HG02840 (cell line): ENCODE data around the gene PAX3.

Experiments used
- ATAC-seq: cut with Tn5 transposase; IDR thresholded peaks from one replicate; pipeline ENCODE4 v1.9.1; 2021; ENCODE audit warnings: mild to moderate bottlenecking, moderate library complexity, moderate number of reproducible peaks; ENCODE audit not compliant: unreplicated experiment, low FRiP score

PAX3 gene

DNA sequence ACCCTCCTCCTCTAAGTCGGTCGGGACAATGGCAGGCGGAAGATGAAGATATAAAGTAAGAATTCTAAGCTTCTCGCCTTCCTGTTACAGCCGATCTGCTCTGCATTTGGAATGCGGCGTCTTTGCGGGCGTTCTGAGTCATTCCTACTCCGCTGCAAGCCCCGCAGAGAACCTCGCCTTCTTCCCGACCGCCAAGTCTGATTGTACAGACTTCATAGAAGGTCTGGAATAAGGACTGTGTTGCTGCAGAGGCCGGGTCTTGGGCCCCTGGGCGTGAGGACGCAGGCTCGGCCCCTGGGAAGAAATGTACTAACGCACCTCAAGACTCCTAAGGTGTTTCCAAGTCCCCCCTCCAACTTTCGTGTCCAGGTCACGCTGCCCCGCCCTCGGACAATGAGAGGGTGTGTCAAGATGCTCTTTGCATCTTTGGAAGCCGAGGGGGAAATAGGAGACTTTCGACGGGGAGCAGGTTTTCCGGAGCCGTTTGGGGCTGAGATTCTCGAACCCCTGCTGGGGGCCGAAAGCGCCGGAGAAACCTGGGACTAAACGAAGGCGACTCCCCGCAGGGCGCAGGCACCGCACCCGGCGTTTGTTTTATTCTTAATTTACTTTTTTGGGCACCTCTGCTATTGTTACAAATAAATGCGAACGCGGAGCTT is 12.7 kb upstream of the PAX3 start:
- ATAC-seq: no peak

DNA sequence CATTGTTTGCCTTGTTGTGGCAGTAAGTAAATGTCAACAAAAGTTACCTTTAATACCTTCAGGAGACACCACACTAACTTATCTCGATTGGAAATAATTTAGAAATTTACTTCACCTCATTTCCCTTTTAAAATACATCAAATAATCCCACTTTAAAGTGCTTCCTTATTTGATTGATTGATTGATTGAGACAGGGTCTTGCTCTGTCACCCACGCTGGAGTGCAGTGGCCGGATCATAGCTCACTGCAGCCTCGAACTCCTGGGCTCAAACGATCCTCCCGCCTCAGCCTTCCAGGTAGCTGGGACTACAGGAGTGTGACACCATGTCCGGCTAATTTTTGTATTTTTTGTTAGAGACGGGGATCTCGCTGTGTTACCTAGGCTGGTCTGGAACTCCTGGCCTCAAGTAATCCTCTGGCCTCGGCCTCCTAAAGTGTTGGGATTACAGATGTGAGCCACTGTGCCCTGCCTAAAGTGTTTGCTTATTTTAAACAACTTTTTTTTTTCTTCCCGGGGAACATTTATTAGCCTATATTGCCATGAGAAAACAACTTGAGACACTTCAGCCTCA is 12.0 kb upstream of the PAX3 start:
- no peak for ATAC-seq

DNA sequence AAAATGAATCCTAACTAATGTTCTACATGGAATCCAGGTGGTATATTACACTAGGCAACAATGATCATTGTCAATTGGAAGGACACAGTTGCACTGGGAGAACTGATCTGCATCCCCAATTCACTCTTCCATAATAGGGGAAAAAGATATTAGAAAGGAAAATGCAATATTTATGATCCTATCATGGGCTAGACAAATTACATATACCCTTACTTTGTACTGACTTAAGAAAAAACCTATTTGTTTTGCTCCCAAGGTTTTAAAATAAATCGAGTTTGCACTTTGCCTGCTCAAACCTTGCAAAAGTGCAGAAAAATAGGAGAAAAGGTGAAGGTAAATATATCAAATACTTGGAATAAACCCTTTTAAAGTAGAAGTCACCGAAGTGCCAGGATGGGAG is 11.0 kb upstream of the PAX3 start:
- ATAC-seq: no peak

DNA sequence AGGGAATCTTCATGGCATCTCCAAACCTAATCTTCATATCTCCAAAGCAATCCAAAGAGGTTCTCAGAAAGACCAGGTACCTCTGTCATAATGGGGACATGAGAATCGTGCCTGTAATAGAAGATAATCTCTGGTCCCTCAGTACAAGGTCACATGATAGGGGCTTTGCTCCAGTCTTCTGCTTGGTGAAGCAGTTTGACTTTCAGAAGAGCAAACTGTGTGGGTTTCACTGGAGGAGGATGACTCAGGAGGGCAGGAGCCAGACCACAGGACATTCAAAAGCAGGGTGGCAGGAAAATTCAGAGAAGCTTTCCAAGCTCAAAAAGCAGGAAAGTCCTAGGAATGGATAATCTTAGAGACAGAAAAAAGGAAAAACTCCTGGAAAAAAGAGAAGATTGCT is 10.6 kb upstream of the PAX3 start:
- no peak for ATAC-seq

DNA sequence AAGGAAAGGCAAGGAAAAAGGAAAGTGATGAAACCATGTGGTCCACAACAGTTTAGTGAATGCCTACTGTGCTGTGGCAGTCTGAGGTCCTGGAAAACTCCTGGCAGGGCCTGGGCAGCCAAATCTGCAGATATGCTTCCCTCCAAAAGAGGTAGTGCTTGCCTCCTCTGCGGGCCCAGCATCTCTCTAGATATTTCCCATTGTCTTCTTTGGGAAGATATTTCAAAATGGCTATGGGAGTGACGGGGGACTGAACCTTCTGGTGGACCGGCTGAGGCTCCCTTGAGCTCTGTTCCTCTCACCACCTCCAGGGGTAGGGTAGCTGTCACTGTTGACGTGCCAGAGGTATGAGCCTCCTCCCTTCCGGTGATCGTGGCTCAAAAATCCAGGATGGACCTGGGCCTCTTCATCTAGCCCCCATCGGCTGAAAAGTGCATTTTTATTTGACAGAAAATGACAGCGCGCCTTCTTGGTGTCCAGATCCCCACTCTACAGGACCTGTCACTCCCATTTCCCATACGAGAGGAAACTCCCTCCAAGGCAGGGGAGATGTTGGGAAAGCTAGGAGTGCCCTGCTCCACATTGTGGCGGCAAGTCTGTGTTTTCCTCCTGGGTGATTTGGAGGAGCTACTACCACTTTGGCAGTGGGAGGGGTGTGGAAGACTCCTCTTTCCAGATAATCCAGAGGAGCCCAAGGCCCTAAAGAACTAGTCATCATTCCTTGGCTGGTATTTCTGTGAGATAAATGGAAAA is 9.4 kb upstream of the PAX3 start:
- ATAC-seq: no peak

DNA sequence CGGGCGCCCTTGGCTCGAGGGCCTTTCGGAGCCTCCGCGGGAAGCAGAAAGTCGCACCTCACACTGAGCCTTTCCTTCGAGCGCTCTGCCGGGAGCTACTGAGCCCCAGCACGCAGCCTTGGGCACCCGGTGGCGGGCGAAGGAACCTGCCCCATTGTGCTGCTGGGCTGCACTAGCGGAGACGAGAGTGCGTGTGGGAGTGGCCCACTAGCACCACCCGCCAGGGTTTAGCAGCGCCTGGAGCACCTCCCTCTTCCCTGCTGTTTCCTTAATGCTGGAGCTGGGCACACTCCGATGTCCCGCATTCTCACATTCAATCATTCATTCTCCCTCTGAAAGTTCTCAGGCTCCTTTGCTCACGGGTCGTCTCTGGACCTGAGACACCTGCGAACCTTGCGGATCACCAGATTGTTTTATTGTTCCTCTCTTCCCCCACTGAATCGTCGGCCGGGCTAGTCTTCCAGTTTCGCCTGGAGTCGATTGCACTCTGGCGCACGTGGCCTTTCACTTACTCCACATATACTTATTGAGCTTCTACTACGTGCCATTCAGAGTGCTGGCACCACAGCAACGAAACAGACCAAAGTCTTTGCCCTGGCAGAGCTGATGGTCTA is 8.5 kb upstream of the PAX3 start:
- ATAC-seq: no peak

DNA sequence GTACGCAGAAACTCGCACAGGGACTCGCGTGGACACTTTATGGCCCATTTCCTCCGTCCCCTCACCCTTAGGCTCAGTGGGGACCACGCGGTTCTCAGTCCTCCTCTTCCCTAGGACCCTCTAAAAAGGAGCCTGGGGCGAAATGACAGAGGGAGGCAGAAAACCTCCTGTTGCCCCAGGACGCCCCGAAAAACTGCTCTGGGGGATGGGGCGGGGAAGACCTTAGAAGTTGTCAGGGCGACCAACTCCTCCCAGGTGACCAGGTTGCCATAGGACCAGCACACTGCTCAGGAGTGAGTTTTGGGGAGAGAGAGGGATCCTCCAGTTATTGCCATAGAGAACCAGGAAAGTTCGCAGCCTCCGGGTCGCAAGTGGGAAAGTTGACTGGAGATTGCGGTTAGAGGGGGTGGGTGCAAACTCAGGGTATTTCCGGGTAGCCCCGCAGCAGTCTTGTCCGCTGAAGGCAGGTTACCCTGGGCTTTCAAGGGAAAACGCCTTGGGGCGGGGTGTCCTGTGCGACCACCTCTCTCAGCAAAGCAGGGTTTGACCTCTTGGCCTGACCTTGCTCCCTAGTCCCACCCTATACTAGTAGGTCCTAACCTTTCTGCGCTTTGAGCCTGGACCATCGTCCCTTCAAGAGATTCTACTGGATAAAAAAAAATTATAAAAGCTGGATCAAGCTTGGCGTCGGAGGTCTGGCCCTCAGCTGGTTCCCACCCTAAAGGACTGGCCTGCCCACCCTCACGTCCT is 7.8 kb upstream of the PAX3 start:
- no peak for ATAC-seq

DNA sequence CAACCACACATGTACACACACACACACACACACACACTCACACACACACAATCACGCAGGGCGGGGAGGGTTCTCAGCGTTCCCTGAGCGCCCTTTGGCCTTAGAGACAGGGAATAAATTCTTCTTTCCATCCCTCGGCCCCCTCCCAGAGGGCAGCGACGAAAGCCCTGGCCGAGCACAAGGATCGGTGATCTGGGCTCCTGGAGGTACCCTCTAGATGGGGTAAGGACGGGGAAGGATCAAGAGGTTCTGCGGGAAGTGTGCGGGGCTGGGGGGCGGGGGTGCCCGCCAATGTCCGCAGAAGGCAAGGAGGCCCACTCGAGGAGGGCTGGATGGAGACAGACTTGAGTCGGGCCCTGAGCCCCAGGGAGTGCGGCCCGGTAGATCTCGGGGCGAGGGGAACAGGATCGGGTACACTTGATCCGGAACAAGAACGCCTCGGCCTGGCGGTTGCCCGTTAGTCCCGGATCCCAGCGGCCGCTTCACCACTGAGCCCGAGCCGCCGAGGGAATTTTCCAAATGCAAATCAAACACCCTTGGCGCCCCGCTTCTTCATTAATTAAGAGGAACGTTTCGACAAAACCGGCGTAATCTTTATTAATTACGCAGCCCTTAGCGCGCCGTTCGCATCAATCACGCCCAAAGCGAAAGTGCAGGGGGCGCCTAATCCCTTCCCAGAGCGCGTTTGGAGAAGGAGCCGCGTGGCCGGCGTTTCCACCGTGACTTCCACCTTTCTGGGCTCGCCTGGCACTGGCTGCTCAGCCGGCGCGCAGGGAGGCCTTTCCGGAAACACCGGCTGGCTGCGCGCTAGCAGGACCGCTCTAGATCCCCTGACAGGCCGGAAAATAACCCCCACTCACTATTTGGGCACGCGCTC is 7.0 kb upstream of the PAX3 start:
- no peak for ATAC-seq

DNA sequence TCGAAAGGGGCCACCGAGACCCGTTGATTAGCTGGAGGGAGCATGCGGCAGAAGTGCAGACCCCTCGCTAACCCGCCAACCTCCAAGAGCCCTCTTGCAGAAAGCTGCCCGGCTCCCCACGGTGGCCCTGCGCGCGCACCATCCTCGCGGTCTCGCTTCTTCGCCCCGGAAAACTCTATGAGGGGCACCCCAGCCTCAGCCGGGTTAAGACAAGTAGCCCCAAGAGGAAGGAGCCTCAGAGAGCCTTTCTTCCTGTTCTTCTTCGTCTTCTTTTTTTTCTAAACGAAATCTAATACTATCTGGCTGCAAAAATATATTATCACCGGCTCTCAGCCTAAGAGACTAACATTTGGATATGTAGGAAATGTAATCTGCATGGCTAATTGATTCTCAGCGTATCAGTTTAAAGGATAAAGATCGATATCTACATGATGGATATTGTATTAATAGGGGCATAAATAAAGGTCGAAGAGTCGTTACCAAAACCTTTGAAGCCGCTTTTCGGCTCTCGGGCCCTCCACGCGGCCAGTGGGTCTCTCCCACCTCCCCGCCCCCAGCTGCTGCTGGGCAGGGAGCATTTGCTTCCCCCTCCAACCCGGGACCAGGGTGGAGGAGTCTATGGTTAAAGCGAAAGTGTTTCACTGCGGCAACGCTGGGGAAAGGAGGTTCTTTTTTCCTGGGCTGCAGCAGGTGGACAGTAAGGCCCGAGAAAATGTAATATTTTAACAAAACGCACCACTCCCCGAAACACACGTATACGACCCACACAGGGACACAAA is 6.1 kb upstream of the PAX3 start:
- ATAC-seq: no peak

DNA sequence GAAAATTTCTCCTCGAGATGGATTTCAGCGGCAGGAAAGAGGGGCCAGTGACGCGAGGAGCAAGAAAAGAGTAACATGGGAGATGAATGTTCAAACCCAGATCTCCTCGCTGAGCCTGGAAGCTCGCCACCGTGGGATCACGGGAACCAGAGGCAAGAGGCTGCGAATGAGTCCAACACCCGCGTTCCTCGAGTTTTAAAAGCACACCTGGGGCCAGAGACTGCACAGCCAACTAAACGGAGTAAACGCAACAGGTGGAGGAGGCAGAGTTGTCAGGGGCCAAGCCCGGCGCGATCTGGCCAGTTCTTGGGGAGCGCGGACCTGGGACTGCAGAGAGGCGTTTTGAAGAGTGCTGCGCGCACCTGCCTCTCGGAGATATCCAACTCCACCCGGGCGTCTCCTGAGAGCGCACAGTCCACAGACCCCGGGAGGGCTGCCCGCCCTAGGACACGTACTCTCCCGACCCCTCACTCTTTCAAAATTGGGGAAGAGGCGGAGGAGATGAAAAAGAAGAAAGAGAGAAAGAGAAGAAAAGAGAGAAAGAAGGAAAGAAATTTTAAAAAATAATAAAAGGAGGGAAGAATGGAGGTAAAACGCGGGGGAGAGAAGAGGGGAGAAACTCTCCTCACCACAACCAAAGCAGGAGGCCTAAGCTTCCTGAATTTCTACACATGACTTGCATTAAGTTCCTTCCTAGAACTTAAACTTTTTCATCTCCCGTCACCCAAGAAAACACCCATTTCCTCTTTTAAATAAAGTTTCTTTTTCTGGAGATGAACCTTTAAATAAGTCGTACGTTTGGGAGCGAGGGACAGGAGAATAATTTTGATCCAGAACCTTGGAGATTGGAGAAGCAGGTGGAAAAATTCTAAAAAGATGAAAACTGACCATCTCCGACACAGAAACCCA is 5.3 kb upstream of the PAX3 start:
- no peak for ATAC-seq

DNA sequence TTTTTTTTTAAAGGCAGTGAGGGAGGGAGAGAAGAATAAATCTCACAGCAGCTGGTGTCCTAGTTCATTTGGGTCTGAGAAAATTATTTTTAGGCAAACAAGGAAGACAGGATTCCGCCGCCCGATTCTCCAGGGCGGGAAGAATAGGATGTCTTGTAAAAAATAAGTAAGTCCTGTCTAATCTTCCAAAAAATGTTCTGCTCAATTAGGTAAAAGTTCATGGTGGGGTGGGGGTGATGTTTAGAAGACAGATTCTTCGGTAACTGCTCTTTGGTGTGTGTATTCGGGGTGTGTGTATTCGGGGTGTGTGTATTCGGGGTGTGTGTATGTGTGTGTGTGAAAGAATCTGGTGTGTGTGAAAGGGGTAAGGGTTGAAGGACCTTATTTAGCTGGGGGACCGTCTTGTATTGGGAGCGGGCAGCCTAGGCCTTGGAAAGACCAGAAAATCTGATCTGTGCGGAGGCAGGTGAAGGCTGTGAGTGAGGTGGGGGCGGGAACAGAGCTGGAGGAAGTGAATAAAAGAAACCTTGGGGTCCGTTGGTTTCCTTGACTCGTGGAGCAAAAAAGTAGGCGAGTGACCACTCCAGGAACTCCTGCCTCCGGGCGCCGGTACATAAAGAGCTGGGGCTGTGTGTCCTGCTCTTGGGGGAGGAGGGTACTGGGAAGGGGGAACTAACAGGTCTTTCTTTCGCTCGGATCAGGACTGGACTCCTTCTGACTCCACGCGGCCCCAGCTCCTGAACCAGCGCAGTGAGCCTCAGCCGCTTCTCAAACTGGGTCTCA is 4.4 kb upstream of the PAX3 start:
- no peak for ATAC-seq

DNA sequence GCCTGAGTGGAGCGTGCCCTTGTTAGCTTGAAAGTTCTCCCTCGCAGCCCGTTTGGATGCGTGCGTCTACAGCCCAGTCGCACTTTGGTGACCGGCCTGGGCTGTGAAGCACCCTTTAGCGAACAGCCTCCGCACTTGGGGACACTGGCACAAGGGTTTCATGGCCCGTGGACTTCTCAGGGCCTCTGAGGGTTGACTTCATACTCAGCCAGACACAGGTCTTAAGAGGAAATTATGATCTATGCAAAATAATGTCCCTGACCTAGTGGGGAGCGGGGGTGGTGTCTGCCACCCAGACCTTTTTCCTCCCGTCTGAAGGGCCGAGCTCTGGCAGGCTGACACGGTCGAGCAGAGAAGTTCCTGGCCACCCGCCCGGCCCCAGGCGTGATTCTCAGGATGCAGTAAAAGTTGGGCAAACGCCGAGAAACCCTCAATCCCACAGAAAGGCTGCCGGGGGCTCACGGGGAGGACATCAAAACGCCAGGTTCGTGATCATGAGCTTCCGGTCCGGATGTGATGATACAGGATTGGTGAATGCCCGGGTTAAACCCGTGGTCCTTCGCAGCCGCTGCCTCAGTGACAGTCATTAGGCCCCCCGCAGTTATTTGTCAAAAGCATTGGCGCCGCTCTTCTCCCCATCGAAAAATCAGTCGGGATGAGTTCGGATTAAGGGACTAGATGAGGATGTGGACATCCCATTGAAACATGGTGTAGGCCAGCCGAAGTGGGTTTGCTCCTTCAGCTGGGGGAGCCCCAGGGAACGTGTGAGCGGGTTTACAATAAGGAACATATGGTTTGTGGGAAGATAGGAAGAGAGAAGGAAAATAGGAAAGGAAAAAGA is 3.6 kb upstream of the PAX3 start:
- ATAC-seq: no peak

DNA sequence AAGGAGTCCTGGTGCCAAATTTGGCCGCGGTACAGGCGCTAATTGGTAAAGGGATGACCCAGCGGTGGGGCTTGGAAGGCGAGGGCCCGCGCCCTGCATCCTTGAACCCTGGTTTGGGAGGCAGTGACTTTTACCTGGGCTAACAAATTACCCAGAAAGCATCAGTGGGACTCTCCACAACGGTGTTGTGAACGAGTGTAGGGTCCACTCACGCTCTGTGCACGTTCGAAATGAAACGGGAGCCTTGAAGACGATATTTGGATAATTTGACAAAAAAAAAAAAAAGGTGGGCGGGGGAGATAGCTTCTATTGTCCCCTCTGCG is 3.0 kb upstream of the PAX3 start:
- ATAC-seq: no peak

DNA sequence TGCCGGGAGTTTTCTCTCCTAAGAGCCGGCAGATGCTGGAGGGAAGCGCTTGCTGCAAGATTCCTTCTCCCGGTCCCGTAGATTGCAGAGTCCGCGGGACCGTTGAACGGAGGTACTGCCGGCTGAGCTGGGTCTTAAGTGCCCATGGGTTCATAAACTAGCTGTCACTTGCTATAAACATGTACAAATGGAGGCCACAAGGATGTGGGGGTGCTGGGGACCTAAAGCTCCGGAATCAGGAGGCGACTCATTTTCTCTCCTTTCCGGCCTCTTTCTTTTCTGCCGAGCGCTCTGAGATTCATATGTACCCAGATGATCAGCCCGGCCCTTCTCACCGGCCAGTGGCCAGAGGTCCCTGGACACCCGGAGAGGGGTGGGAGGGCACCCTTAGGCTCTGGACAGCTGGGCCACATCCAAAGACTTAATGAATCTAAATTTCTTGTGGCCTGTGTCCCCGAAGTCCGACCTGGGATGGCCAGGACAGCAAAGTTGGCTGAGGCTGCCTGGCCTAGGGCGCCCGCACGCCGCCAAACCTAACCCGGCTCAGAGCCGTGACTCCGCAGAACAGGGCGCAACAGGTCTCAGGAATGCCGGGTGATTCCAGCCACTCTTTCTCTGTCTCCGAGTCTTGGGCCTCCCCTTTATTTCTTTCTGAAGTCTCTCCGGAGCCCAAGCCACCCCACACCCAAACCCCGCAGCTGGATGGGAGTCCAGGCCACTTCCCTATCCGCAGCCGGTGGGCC is 2.4 kb upstream of the PAX3 start:
- no peak for ATAC-seq

DNA sequence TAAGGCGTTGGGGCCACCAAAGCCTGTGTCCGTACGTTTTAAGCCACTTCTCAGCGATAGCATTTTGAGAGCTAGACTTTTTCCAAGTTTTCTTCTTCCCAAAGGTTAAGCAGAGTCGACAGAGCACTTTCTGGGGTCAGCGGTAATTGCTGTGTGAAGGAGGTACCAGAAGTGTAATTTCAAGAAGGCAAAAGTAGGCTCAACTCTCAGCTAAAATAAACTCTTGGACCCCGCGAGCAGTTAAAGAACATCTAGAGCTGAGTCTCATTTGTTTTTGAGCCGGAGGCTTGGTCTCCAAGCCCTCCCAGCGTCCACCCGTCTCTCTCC is 1.9 kb upstream of the PAX3 start:
- ATAC-seq: no peak
